Neural progenitor cell (in vitro differentiated cells): ENCODE results near the gene TBC1D1.

Experiments used
- EZH2phosphoT487 ChIP-seq: fragments of 200-600 bp; sonication (generic); IDR thresholded peaks from 2 replicates; pipeline ENCODE4 v1.6.1; 2017; ENCODE audit warnings: antibody characterized with exemption
- TF ChIP-seq, protein P1 (sequence below): fragments of 200-600 bp; sonication (generic); IDR thresholded peaks from 2 replicates; pipeline ENCODE4 v1.5.1; 2017; ENCODE audit warnings: antibody characterized with exemption, mild to moderate bottlenecking

DNA sequence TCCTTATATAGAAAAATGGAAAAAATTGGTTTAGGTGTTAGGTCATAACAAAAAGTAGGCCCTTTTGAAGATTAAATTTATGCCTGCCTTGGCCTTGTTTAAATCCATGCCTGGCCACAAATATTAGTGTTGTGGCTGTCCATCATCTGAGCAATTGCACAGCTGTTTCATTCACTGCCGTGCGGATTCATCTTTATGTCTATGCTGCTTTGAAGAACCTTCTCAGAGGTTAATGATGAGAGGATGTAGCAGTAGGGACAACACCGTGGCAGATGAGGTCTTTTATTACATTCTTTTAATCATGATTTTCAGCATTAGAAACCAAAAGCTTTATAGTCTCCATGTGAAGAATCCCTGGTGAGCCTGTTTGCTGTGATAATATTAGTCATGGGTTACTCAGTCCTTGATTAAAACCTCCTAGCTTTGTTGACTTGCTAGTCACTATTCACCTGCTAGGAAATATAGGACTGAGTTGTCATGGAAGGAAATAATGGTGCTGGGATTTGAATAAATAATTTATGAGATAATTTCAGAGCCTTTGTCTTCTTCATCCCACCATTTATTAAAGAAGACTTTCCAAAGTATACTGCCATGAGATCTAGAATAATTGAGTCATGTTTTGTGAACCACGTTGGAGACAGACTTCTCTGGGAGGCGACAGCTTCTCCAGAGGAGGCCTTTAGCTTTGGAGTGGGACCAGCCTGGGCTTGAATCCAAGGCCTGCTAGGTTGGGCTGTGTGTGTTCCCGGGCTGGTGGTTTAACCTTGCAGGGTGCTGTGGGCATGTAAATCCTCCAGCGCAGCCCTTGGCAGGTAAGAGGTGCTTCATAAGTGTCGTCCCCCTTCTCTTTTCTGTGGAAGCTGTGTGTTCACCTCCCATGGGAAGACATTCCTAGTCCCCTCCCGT is 122.8 kb downstream of the TBC1D1 start:
- TF ChIP-seq, protein P1, sequence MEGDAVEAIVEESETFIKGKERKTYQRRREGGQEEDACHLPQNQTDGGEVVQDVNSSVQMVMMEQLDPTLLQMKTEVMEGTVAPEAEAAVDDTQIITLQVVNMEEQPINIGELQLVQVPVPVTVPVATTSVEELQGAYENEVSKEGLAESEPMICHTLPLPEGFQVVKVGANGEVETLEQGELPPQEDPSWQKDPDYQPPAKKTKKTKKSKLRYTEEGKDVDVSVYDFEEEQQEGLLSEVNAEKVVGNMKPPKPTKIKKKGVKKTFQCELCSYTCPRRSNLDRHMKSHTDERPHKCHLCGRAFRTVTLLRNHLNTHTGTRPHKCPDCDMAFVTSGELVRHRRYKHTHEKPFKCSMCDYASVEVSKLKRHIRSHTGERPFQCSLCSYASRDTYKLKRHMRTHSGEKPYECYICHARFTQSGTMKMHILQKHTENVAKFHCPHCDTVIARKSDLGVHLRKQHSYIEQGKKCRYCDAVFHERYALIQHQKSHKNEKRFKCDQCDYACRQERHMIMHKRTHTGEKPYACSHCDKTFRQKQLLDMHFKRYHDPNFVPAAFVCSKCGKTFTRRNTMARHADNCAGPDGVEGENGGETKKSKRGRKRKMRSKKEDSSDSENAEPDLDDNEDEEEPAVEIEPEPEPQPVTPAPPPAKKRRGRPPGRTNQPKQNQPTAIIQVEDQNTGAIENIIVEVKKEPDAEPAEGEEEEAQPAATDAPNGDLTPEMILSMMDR: no peak
- TF ChIP-seq EZH2phosphoT487: no peak
